ENCODE data around the gene ASB10. TPM values are rescaled to one million over a fixed set of nuclear protein-coding genes. Genes with fewer than 3 reads are reported as not detected.

ASB10 gene
- total and polyA plus RNA-seq, 2 of the 8 experiments (the other 6 are each of a cell fraction or from before 2014, with no cell fraction given) = not detected

DNA sequence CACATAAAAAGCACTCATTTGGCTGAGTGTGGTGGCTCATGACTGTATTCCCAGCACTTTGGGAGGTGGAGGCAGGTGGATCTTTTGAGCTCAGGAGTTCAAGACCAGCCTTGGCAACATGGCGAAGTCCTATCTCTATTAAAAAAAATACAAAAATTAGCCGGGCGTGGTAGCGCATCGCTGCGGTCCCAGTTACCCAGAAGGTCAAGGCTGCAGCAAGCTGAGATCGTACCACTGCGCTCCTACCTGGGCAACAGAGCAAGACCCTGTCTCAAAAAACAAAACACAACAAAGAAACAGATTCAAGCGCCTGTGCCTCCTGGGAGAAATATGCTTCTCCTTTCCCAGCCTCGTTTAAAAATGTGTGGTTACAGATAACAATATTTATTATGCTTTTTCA lies 42.2 kb upstream of the ASB10 start:
- no peak overlapping the region for H3K4ac ChIP-seq (replicated peaks; ENCODE audit: insufficient read length, low read depth, low read length)
- POLR2A ChIA-PET (ENCODE audit: partially characterized antibody) = interaction anchor here (1.3 kb wide), 1 partner anchor 15 kb away, joined by 3 read pairs; no protein-coding TSS in a partner anchor
- peaks cover 24% of the 10 kb centered on the region for H3K23me2 ChIP-seq (ENCODE audit: low read depth, low read length)
- H2BK120ac ChIP-seq (replicated peaks; ENCODE audit: low read depth, low read length) = no peak overlapping the region
- no peak overlapping the region for H2BK5ac ChIP-seq (ENCODE audit: low read depth, low read length)
- H2AK5ac ChIP-seq (ENCODE audit: low read depth, low read length) = no peak overlapping the region
- no peak overlapping the region for H2BK15ac ChIP-seq (ENCODE audit: low read length)
- no peak overlapping the region for H3K27ac ChIP-seq (ENCODE audit: low read depth, low read length)
- no peak overlapping the region for H3K14ac ChIP-seq (ENCODE audit: insufficient read length)
- no peak overlapping the region for H3K4me3 ChIP-seq (ENCODE audit: extremely low read depth in 1 of 4, insufficient read depth in 2 of 4, low read depth in 3 of 4, low read length in 4 of 4)
- no peaks in the 10 kb centered on the region for H3K9me3 ChIP-seq (ENCODE audit: insufficient read depth in 2 of 2, low read depth in 1 of 2, low read length in 1 of 2)
- no peak overlapping the region for H4K91ac ChIP-seq (replicated peaks; ENCODE audit: insufficient read length, low read length)
- no peak overlapping the region for H3K23ac ChIP-seq (ENCODE audit: insufficient read length)
- no peak overlapping the region for H4K5ac ChIP-seq (ENCODE audit: insufficient read length, low read depth, low read length)
- no peak overlapping the region for H2BK20ac ChIP-seq (ENCODE audit: low read length)
- H3K18ac ChIP-seq (ENCODE audit: extremely low read depth, low read length) = no peak overlapping the region
- WGBS, 2 experiments (ENCODE audit: extremely low coverage in 1 of 2, insufficient coverage in 1 of 2, insufficient read length in 1 of 2, insufficient replicate concordance in 2 of 2, low coverage in 1 of 2, low lambda C conversion rate in 2 of 2, missing lambda C conversion rate in 1 of 2) = 89% methylated on average over 10 of the region's 10 CpGs; no CpG with 5 or more reads in 1 of the 2 experiments
- DNase-seq (ENCODE audit: low read depth in 1 of 2, low spot score in 2 of 2) (no peak), FAIRE-seq (no peak)
- peaks cover 0 to 7% of the 10 kb centered on the region in 2 experiments for H4K20me1 ChIP-seq (replicated peaks in 1 of 2; ENCODE audit: control insufficient read depth in 1 of 2, insufficient read depth in 2 of 2, low read length in 2 of 2)
- peaks cover 6 to 14% (median 10%) of the 10 kb centered on the region in 4 experiments; a peak in 6 of 7 replicates for H3K4me1 ChIP-seq (replicated peaks in 1 of 4; ENCODE audit: control insufficient read depth in 3 of 4, insufficient read depth in 4 of 4, low read length in 3 of 4)
- H4K8ac ChIP-seq (ENCODE audit: extremely low read depth, insufficient read depth, low read length) = no peak overlapping the region
- H3K27me3 ChIP-seq (replicated peaks in 1 of 4; ENCODE audit: control insufficient read depth in 3 of 4, extremely low read depth in 1 of 4, insufficient read depth in 3 of 4, low read length in 3 of 4) = no peaks in the 10 kb centered on the region
- no peak overlapping the region for H2AFZ ChIP-seq (ENCODE audit: low read length)
- no peak overlapping the region for H2BK12ac ChIP-seq (ENCODE audit: low read depth, low read length)
- no peak overlapping the region for H3K4me2 ChIP-seq (ENCODE audit: insufficient read depth in 1 of 2, low read depth in 2 of 2, low read length in 2 of 2)
- peaks cover 6 to 9% (median 7%) of the 10 kb centered on the region in 4 experiments; a peak in 7 of 8 replicates for H3K36me3 ChIP-seq (ENCODE audit: control insufficient read depth in 2 of 4, insufficient read depth in 4 of 4, low read length in 3 of 4)
- no peak overlapping the region for H3K56ac ChIP-seq (replicated peaks; ENCODE audit: insufficient read length, low read depth, low read length)
- H3K79me2 ChIP-seq (ENCODE audit: control insufficient read depth in 1 of 2, insufficient read depth in 2 of 2, low read length in 2 of 2) = peaks cover 4 to 35% of the 10 kb centered on the region in 2 experiments; a peak in 3 of 4 replicates
- H3K9ac ChIP-seq (replicated peaks in 1 of 4; ENCODE audit: extremely low read depth in 1 of 4, low read depth in 3 of 4, low read length in 3 of 4) = no peak overlapping the region
- CTCF ChIA-PET (ENCODE audit: partially characterized antibody) = interaction anchor here (0.6 to 5.9 kb wide), 6 partner anchors 10 to 1604 kb away, joined by 3 to 49 read pairs (median 4); no protein-coding TSS in a partner anchor
- H3K79me1 ChIP-seq (ENCODE audit: low read depth, low read length) = peaks cover 16% of the 10 kb centered on the region
- no peak for TF ChIP-seq BRCA1 (IDR thresholded peaks at IDR 0.05; ENCODE audit: low read depth, low read length)
- no peak for TF ChIP-seq JUN (IDR thresholded peaks at IDR 0.05; ENCODE audit: low read depth, low read length)
- TF ChIP-seq, protein P1, sequence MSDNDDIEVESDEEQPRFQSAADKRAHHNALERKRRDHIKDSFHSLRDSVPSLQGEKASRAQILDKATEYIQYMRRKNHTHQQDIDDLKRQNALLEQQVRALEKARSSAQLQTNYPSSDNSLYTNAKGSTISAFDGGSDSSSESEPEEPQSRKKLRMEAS (IDR thresholded peaks at IDR 0.05) = no peak
- TF ChIP-seq MAFK (IDR thresholded peaks at IDR 0.05; ENCODE audit: low read depth, low read length) = no peak
- TF ChIP-seq CHD1 (IDR thresholded peaks at IDR 0.05; ENCODE audit: low read depth, low read length) = no peak
- TF ChIP-seq CTBP2 (IDR thresholded peaks at IDR 0.05; ENCODE audit: borderline replicate concordance, insufficient read depth, insufficient read length, low read length) = no peak
- no peak for TF ChIP-seq SIN3A (conservative IDR thresholded peaks at IDR 0.05 in 1 of 2, IDR thresholded peaks at IDR 0.05 in 1 of 2; ENCODE audit: low read depth in 1 of 2, low read length in 2 of 2)
- no peak for TF ChIP-seq KDM1A (IDR thresholded peaks at IDR 0.05; ENCODE audit: borderline replicate concordance, low read length)
- no peak for TF ChIP-seq SUZ12 (IDR thresholded peaks at IDR 0.05; ENCODE audit: low read length)
- TF ChIP-seq, protein P2, sequence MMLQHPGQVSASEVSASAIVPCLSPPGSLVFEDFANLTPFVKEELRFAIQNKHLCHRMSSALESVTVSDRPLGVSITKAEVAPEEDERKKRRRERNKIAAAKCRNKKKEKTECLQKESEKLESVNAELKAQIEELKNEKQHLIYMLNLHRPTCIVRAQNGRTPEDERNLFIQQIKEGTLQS (IDR thresholded peaks at IDR 0.05; ENCODE audit: insufficient read depth, low read depth, low read length) = no peak
- TF ChIP-seq POLR2A (IDR thresholded peaks at IDR 0.05; ENCODE audit: control extremely low read depth in 1 of 2, low read depth in 2 of 2, low read length in 2 of 2) = no peak
- TF ChIP-seq EZH2 (IDR thresholded peaks at IDR 0.05; ENCODE audit: low read depth, low read length, severe bottlenecking) = no peak
- TF ChIP-seq NRF1 (IDR thresholded peaks at IDR 0.05; ENCODE audit: low read depth, low read length) = no peak
